HepG2 (cell line): ENCODE results near the gene ZNF254. TPM values are rescaled to one million over a fixed set of nuclear protein-coding genes. Genes with fewer than 3 reads are reported as not detected.

Experiments
- ZBTB26 ChIP-seq: IDR thresholded peaks from 2 replicates; pipeline ENCODE4 v1.6.1; 2016; ENCODE audit warnings: missing compliant biosample characterization, missing genetic modification reagents, borderline replicate concordance
- polyA plus RNA-seq, 8 experiments: library from polyadenylated mRNA; depleted of rRNA in 3 of 8; stranded (reverse) in 7 of 8; unstranded in 1 of 8; fragments of >200 nt; fragmentation: Illumina TruSeq in 4 of 8; extraction: Trizol in 4 of 8; gene quantifications; 2 replicates each; pipeline versions ENCODE4 v1.2.1 to v1.2.3, GENCODE V29; 2011 to 2016; ENCODE audit warnings: low read depth in 4 of 8, missing spikeins in 1 of 8, mixed read lengths in 1 of 8; ENCODE audit not compliant: insufficient read depth in 1 of 8
- total RNA-seq, 5 experiments: library from RNA; depleted of rRNA; stranded (reverse); fragments of >200 nt; fragmentation: Illumina TruSeq; extraction: Trizol; gene quantifications; 2 replicates each; pipeline ENCODE4 v1.2.3, GENCODE V29; 2016; ENCODE audit warnings: low read depth in 1 of 5

ZNF254 gene
- total and polyA plus RNA-seq, 2 of the 13 experiments (the other 11 are each of a cell fraction or from before 2014, with no cell fraction given) = 2.6 to 4.6 TPM

- no peak for TF ChIP-seq ZBTB26 (CRISPR knock-in tag)
- TF ChIP-seq, all 625 proteins: peak for 0
Observed at GRCh38 chr19:24178207-24178606, 91.2 kb downstream of the ZNF254 start (continued).

Other genes starting within 250 kb of the ZNF254 start
- not detected in 2 replicates for gene ZNF726, start 172.3 kb upstream of the ZNF254 start, total RNA-seq (2016; rRNA removed; fragmentation: Illumina TruSeq; extraction: Trizol)
- gene ZNF726, start 172.3 kb upstream of the ZNF254 start, polyA plus RNA-seq (2011; rRNA removed) = not detected in 2 replicates